H1 (cell line): ENCODE results near the gene SPATA22.

ENCODE experiments used
- CBX8 ChIP-seq: fragments of 300-800, 300-1000 bp; sonication (generic); IDR thresholded peaks from 2 replicates; pipeline ENCODE4 v1.7.1; 2016; ENCODE audit warnings: low read depth, low read length, borderline replicate concordance
- EP300 ChIP-seq, 2 experiments: IDR thresholded peaks; 1 replicate in 1 of 2; 2 replicates in 1 of 2; pipeline ENCODE4 v1.6.1; 2011 to 2012; ENCODE audit warnings: low read depth in 2 of 2, low read length in 2 of 2, mild to moderate bottlenecking in 2 of 2, borderline replicate concordance in 1 of 2, inconsistent platforms in 1 of 2, moderate library complexity in 1 of 2
- EZH2 ChIP-seq: fragments of 200-600 bp; sonication (generic); IDR thresholded peaks from 2 replicates; pipeline ENCODE4 v1.7.1; 2012; ENCODE audit warnings: low read depth, mild to moderate bottlenecking, moderate library complexity, low read length, inconsistent platforms; ENCODE audit not compliant: severe bottlenecking
- JUN ChIP-seq: IDR thresholded peaks from 2 replicates; pipeline ENCODE4 v1.6.1; 2011; ENCODE audit warnings: low read depth, mild to moderate bottlenecking, improper control_type of control experiment, low read length
- JUND ChIP-seq: IDR thresholded peaks from 2 replicates; pipeline ENCODE4 v1.6.1; 2011; ENCODE audit warnings: mild to moderate bottlenecking, improper control_type of control experiment, low read length
- POLR2AphosphoS5 ChIP-seq: IDR thresholded peaks from 2 replicates; pipeline ENCODE4 v1.6.1; 2011; ENCODE audit warnings: low read depth, low read length
- RAD21 ChIP-seq, 2 experiments: IDR thresholded peaks in 1 of 2; conservative IDR thresholded peaks in 1 of 2; 2 replicates each; pipeline ENCODE4 v1.6.1; 2011; ENCODE audit warnings: low read depth in 2 of 2, low read length in 2 of 2, improper control_type of control experiment in 1 of 2, inconsistent platforms in 1 of 2, mild to moderate bottlenecking in 1 of 2, moderate library complexity in 1 of 2
- TBP ChIP-seq: IDR thresholded peaks from 2 replicates; pipeline ENCODE4 v1.6.1; 2011; ENCODE audit warnings: low read depth, low read length, improper control_type of control experiment
- YY1 ChIP-seq: IDR thresholded peaks from 2 replicates; pipeline ENCODE4 v1.6.1; 2011; ENCODE audit warnings: low read depth, mild to moderate bottlenecking, low read length
- ZNF274 ChIP-seq: IDR thresholded peaks from 2 replicates; pipeline ENCODE4 v1.7.0; 2012; ENCODE audit warnings: low read length, borderline replicate concordance; ENCODE audit errors: extremely low read depth
- TF ChIP-seq, protein P1 (sequence below): fragments of 300-600 bp; sonication (generic); IDR thresholded peaks from 2 replicates; pipeline ENCODE4 v1.7.1; 2012; ENCODE audit warnings: low read length, moderate library complexity, mild to moderate bottlenecking, inconsistent platforms; ENCODE audit not compliant: insufficient replicate concordance
- TF ChIP-seq, protein P2 (sequence below), 3 experiments: IDR thresholded peaks; 1 replicate in 2 of 3; 2 replicates in 1 of 3; pipeline versions ENCODE4 v1.5.1 to v1.6.1; 2011; ENCODE audit warnings: low read length in 3 of 3, mild to moderate bottlenecking in 3 of 3, inconsistent platforms in 2 of 3, low read depth in 1 of 3, moderate library complexity in 1 of 3; ENCODE audit not compliant: insufficient read depth in 1 of 3; ENCODE audit errors: control extremely low read depth in 1 of 3
- TF ChIP-seq, protein P3 (sequence below): IDR thresholded peaks from 2 replicates; pipeline ENCODE4 v1.6.1; 2012; ENCODE audit warnings: inconsistent platforms

DNA sequence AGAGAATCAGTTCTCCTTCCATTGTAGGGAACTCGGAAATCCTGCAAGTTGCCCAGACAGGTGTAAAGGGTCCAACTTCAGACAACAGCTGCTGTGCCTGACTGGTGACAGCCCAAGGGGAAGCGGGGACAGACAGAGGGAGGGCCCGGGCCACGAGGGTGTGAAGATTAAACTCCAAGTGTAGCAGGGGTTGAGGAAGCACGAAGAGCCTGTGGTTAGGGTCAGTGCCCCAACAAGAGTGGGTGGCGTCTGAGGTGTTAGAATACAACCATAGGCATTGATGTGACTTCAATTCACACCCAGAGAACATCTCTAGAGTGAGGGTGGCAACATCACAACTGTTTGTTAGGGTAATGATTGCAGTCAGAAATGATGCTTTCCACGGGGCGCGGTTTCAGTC, 43.3 kb upstream of the SPATA22 start:
- TF ChIP-seq EP300 (IDR thresholded peaks at IDR 0.05; ENCODE audit: borderline replicate concordance in 1 of 2, low read depth in 2 of 2, low read length in 2 of 2) (no peak), POLR2AphosphoS5 (no peak), CBX8 (no peak), RAD21 (IDR thresholded peaks at IDR 0.05 in 1 of 2, conservative IDR thresholded peaks at IDR 0.05 in 1 of 2; ENCODE audit: low read depth in 2 of 2, low read length in 2 of 2) (no peak), EZH2 (no peak), TBP (no peak), JUN (no peak), YY1 (no peak), JUND (no peak), ZNF274 (no peak)
- TF ChIP-seq, protein P1, sequence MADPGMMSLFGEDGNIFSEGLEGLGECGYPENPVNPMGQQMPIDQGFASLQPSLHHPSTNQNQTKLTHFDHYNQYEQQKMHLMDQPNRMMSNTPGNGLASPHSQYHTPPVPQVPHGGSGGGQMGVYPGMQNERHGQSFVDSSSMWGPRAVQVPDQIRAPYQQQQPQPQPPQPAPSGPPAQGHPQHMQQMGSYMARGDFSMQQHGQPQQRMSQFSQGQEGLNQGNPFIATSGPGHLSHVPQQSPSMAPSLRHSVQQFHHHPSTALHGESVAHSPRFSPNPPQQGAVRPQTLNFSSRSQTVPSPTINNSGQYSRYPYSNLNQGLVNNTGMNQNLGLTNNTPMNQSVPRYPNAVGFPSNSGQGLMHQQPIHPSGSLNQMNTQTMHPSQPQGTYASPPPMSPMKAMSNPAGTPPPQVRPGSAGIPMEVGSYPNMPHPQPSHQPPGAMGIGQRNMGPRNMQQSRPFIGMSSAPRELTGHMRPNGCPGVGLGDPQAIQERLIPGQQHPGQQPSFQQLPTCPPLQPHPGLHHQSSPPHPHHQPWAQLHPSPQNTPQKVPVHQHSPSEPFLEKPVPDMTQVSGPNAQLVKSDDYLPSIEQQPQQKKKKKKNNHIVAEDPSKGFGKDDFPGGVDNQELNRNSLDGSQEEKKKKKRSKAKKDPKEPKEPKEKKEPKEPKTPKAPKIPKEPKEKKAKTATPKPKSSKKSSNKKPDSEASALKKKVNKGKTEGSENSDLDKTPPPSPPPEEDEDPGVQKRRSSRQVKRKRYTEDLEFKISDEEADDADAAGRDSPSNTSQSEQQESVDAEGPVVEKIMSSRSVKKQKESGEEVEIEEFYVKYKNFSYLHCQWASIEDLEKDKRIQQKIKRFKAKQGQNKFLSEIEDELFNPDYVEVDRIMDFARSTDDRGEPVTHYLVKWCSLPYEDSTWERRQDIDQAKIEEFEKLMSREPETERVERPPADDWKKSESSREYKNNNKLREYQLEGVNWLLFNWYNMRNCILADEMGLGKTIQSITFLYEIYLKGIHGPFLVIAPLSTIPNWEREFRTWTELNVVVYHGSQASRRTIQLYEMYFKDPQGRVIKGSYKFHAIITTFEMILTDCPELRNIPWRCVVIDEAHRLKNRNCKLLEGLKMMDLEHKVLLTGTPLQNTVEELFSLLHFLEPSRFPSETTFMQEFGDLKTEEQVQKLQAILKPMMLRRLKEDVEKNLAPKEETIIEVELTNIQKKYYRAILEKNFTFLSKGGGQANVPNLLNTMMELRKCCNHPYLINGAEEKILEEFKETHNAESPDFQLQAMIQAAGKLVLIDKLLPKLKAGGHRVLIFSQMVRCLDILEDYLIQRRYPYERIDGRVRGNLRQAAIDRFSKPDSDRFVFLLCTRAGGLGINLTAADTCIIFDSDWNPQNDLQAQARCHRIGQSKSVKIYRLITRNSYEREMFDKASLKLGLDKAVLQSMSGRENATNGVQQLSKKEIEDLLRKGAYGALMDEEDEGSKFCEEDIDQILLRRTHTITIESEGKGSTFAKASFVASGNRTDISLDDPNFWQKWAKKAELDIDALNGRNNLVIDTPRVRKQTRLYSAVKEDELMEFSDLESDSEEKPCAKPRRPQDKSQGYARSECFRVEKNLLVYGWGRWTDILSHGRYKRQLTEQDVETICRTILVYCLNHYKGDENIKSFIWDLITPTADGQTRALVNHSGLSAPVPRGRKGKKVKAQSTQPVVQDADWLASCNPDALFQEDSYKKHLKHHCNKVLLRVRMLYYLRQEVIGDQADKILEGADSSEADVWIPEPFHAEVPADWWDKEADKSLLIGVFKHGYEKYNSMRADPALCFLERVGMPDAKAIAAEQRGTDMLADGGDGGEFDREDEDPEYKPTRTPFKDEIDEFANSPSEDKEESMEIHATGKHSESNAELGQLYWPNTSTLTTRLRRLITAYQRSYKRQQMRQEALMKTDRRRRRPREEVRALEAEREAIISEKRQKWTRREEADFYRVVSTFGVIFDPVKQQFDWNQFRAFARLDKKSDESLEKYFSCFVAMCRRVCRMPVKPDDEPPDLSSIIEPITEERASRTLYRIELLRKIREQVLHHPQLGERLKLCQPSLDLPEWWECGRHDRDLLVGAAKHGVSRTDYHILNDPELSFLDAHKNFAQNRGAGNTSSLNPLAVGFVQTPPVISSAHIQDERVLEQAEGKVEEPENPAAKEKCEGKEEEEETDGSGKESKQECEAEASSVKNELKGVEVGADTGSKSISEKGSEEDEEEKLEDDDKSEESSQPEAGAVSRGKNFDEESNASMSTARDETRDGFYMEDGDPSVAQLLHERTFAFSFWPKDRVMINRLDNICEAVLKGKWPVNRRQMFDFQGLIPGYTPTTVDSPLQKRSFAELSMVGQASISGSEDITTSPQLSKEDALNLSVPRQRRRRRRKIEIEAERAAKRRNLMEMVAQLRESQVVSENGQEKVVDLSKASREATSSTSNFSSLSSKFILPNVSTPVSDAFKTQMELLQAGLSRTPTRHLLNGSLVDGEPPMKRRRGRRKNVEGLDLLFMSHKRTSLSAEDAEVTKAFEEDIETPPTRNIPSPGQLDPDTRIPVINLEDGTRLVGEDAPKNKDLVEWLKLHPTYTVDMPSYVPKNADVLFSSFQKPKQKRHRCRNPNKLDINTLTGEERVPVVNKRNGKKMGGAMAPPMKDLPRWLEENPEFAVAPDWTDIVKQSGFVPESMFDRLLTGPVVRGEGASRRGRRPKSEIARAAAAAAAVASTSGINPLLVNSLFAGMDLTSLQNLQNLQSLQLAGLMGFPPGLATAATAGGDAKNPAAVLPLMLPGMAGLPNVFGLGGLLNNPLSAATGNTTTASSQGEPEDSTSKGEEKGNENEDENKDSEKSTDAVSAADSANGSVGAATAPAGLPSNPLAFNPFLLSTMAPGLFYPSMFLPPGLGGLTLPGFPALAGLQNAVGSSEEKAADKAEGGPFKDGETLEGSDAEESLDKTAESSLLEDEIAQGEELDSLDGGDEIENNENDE: no peak
- TF ChIP-seq, protein P2, sequence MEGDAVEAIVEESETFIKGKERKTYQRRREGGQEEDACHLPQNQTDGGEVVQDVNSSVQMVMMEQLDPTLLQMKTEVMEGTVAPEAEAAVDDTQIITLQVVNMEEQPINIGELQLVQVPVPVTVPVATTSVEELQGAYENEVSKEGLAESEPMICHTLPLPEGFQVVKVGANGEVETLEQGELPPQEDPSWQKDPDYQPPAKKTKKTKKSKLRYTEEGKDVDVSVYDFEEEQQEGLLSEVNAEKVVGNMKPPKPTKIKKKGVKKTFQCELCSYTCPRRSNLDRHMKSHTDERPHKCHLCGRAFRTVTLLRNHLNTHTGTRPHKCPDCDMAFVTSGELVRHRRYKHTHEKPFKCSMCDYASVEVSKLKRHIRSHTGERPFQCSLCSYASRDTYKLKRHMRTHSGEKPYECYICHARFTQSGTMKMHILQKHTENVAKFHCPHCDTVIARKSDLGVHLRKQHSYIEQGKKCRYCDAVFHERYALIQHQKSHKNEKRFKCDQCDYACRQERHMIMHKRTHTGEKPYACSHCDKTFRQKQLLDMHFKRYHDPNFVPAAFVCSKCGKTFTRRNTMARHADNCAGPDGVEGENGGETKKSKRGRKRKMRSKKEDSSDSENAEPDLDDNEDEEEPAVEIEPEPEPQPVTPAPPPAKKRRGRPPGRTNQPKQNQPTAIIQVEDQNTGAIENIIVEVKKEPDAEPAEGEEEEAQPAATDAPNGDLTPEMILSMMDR (IDR thresholded peaks at IDR 0.05; ENCODE audit: control extremely low read depth in 1 of 3, insufficient read depth in 1 of 3, low read depth in 1 of 3, low read length in 3 of 3): no peak
- TF ChIP-seq, protein P3, sequence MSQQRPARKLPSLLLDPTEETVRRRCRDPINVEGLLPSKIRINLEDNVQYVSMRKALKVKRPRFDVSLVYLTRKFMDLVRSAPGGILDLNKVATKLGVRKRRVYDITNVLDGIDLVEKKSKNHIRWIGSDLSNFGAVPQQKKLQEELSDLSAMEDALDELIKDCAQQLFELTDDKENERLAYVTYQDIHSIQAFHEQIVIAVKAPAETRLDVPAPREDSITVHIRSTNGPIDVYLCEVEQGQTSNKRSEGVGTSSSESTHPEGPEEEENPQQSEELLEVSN: no peak
